Tongue (tissue), 2 donors: ENCODE data around the gene TGM1. TPM values are rescaled to one million over a fixed set of nuclear protein-coding genes. Genes with fewer than 3 reads are reported as not detected.
"Not testable (repeated sequence)": the region's sequence is repeated elsewhere in the genome, so short reads cannot be mapped to it uniquely, and the experiment has no call there.

Source experiments
- DNase-seq: peaks from one replicate; pipeline ENCODE4 v3.0.0-alpha.2; 2015
- total RNA-seq: library from RNA; depleted of rRNA; stranded (reverse); fragments of >200 nt; gene quantifications from one replicate; pipeline ENCODE4 v1.2.3, GENCODE V29; 2014

The TGM1 gene
- total RNA-seq, 1 donor from 2014 or later, result 29.0 TPM

DNA sequence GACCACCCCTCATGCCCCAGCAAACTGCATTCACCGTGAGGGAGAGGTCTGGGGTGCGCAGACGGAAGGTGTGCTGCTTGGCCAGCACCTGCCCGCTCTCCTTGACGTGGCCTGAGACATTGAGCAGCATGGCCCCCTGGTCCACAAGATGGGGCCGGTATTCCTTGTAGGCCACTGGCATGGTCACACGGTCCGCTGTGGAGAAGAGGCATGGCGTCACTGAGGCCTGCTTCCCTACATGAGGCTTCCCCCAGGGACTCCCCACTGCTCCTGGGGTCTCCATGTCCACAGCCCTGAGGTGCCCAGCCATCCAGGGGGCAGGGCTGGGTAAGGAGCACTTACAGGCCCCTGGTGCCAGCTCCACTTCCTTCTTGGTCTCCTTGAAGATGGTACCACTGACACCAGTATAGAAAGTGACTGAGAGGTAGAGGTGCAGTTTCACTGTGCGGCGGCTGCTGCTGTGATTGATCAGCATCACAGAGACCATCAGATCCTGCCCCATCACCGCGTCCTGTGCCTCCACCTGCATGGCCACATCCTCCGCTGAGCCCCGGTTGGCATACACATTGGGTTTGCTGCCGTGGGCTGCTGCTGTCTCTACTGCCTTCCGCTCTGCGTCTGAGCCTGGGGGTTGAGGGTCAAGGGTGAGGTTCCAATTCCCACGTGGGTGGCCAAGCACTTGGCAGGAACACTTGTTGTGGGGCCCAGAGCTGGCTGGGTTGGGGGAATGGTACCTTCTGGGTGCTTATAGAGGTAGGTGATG, 8.2 kb downstream of the TGM1 start:
- DNase-seq, result no peak

DNA sequence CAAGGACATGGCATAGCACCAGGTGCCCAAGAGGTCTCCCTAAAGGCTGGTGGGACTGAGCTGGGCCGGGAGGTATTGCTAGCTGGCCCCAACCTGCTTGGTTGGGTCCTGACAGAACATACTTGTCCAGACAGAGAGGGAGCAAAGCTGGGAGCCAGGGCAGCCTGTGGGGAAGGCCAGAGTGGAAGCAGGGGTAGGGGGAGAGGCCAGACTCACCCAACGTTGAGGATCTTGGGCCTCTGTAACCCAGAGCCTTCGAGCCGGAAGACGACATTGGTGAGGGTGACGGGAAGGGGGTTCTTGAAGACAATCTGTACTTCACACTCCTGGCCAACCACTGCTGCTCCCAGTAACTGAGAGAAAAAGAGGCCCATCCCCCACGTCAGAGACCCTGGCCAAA, 9.0 kb downstream of the TGM1 start:
- DNase-seq, result no peak

DNA sequence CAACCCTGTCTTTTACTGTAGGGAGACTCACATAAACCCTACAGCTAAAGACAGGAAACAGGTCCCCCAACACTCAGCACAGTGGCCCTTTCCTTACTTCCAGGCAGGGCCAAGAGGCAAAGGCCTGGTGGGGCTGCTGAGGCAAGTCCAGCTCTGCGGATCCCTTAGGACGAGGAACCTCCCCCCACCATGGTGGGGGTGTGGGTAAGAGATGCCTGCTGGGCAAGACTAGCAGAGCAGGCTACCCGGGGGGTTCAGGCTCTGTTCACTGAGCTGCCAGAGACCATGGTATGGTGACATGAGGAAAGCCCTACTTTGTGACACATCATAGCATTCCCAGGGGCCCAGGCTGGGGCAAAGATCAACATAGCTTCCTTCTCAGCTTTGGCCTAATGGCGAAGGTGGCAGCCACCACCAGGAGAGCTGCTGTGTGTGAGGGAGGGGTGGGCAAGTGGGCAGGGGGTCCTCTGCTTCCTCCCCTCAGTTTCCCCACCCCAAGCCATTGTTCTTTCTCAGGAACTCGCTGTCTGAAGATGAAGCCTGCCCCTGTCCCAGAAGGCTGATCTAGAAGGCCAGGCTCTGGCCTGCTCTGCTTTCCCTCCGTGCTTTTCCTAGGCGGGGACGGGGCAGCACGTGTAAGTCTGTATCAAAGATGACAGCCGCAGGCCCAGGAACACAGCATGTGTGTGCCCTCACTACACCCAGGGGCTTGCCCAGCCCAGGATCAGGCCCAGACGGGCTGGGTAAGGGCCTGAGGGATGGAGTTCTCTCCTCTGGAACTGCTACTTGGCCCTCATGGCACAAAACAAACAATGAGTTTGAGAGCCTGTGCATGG, 10.5 kb downstream of the TGM1 start:
- DNase-seq, result no peak

DNA sequence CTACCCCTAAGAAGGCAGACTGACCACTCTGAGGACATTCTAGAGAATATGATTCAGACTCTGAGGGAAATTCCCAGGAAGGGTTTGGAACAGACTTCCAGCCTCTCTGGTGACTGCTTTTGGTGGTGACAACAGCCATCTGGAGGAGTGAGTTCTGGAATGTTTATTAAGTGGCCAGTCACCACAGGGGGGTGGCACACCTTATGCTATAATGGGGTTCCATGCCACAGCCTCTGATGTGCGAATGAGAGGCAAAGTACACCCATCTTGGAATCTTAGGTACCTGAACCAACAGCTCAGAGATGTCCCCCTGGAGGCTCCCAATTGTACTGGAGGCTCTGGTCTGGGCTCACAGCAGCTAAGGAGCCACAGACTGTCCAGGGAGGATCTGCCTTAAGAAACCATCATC, 11.1 kb downstream of the TGM1 start:
- DNase-seq, result no peak

DNA sequence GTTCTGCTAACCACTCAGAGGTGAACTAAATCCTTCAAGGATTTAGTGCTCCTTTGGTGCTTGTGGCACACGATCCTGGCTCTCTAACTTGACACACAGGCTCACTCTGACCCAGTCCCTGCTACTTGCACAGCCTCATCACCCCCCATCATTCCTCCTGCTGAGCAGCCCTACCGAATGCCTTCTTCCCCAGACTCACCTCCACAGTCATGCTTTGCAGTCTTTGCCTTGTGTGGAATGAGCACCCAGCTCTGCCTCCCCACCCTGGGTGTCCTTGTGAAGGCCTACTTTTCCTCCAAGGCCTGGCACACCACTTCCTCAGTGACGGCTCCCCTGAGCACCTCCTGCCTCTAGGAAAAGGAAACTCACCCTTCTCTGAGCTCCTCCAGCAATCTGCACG, 12.6 kb downstream of the TGM1 start:
- no peak for DNase-seq

DNA sequence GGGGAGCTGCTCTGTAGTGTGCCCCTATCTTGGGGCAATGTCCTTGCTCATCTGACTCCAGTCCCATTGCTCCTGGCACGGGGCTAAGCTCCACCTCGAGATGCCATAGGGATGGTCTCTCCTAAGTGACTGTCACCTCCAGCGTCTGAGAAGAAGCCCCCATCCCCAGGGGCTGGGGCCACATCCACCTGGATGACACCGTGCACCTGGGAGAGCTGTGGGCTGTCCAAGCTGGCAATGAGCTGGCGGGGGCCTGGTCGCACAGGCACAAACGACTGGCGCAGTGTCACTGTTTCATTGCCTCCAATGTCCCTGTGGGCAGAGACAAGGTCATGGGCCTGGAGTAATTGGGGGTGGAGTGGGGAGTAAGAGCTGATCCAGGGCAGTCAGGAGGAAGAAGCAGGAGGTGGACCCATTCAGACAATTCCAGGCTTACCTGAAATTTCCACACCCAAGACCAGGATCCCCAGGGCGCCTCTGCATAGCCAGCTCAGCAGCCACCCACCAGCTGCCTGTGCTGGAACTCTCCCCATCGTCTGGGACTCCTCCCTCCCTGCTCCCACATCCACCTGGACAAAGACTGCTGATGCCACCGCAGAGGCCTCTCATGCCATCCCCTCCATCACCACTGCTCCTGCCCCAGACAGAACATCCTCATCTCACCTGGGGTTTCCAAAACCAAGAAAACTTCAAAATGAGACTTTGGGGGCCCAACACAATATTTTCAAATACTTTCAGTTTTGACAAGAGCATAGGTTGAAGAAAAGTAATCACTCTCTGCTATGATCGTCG, 13.6 kb downstream of the TGM1 start:
- DNase-seq, result no peak

DNA sequence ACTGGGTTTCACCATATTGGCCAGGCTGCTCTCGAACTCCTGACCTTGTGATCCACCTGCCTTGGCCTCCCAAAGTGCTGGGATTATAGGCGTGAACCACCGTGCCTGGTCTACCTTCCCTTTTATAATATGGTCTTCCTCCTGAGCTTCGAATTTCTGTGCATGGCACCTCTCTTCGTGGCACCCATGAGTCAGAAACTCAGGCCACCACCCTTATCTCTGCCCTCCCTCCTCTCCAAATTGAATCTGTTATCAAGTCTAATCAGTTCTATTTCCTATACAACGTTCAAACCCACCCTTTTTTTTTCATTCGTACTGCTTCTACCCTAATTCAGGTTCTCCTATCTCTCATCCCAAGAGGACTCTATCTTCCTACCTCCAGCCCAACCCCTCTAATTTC, 15.6 kb downstream of the TGM1 start:
- no peak for DNase-seq

DNA sequence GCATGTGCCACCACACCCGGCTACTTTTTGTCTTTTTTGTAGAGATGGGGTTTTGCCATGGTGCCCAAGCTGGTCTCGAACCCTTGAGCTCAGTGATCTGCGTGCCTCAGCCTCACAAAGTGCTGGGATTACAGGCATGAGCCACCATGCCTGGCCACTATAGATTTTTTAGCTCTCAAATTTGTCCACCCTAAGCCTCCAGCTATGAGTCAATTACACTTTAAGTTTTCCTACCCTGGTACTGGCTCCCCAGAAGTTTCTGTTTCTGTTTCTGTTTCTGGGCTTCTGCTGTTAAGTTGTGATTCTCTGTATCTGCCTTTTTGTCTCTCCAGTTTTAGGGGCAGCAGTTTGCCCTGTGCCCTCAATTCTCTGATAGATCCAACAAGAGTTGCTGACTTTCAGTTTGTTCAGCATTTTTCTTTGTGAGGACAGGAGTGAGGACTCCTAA, 16.2 kb downstream of the TGM1 start:
- no peak for DNase-seq

DNA sequence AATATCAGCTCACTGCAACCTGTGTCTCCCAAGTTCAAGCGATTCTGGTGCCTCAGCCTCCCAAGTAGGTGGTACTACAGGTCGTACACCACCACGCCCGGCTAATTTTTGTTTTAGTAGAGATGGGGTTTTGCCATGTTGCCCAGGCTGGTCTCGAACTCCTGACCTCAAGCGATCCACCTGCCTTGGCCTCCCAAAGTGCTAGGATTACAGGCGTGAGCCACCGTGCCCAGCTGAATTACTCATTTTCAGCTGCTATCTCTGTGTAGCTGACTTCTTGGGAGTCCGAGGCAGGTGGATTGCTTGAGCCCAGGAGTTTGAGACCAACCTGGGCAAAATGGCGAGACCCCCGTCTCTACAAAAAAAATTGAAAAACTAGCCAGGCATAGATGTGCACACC, 17.6 kb downstream of the TGM1 start:
- not testable (repeated sequence) for DNase-seq

DNA sequence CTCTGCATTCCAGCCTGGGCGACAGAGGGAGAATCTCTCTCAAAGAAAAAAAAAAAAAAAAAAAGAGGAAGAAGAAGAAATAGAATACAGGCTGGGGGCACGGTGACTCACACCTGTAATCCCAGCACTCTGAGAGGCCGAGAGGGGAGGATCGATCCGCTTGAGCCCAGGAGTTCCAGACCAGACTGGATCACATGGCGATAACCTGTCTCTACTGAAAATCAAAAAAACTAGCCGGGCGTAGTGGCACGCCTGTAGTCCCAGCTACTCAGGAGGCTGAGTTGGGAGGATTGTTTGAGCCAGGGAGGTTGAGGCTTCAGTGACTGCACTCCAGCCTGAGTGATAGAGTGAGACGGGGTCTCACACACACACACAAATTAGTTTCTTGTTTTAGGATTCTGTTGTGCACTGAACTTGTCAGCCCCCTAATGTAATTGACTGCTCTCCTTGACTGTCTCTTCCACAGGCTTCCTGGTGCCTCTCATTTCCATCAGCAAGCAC, 19.6 kb downstream of the TGM1 start:
- DNase-seq, result no peak

DNA sequence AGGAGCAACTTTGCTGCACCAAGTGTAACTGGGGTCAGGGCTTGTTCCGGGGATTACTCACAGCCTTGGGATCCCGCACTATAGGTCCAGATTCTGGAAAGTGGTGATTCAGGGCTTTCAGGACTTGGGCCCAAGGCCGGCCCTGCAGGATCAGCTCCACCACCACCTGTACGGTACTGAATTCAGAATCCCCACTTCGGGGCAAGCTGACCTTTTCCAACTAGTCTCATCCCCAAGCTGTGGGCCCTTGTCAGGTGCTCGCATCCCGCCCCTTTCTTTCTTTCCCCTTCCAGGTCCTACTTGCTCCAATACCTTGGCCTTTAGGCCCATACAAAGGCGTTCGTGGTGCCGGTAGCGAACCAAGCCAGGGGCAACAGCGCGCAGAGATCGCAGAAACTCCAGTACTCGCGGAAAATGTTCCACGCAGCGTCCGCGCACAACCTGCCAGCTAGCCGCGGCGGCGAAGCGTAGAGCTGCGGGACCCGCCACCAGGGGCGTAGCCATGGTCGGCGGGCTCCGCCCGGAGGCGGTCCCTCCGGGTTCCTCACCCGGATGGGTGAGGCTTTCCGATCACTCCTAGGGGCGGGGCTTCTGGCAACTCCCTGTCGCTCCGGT, 21.0 kb downstream of the TGM1 start:
- DNase-seq, result peak; percentile 97

DNA sequence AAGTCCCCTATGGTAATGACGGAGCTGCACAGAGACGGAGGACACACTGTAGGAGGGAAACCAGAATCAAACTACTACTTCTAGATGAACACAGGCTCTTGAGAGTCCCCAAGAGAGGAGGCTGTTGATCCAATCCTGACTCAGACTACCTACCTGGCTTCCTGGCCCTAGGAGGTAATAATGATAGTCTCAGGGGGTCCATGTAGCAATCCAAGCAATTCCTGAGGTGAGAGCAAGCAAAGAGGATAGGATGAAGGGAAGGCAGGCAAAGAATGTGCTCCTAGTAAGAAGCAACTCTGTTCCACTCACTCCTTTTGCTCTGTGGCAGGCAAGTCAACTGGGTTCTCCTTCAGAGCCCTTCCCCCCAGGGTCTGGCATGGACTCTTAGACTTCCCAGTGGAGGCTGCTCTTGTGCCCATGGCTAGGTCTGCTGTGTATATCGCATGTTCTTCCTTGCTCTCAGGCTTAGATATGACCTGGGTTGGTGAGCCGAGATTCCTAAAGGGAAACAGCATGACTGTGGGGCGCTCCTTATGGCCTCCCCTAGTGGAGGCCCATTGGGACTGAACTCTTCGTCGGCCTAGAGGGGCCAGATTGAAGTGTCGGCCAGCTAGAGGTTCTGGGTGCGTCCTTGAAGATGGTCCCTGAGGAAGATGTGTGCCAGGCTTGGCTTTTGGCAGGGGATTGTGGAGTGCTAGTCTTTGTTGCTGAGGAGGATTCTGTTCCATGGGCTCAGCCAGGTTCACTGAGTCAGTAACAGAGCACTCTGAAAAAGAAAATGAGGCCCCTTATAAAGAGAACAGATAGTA, 22.7 kb downstream of the TGM1 start:
- DNase-seq, result no peak

DNA sequence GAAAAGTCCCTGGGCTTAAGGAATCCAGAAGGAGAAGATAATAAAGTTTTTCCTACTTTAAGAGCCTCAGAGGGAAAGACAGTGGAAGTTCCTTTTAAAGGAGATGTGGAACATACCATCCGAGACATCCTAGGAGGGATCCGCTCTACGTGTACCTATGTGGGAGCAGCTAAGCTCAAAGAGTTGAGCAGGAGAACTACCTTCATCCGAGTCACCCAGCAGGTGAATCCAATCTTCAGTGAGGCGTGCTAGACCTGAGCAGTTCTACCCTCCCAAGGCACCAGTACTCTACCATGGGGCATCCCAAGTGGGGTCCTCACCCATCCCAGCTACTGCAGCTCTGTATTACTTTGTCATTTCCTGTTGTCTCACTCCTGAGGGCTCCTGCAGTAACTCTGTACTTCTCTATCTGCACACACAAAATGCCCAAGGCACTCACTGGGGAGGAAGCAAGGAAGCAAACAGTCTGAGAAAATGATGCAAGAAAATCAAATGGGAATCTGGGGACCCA, 24.4 kb downstream of the TGM1 start:
- no peak for DNase-seq

DNA sequence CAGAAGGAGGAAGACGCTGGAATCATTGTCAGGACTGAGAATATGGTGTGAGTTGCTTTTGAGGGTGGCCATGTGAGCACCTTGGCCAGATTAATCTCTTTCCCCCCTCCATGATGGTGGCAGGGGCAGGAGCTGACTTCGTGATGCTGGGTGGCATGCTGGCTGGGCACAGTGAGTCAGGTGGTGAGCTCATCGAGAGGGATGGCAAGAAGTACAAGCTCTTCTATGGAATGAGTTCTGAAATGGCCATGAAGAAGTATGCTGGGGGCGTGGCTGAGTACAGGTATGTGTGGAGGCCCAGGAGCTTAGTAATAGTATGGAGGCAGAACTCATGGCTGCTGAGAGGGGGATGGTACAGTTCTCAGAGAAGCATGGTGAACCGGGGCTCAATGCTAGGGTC, 24.9 kb downstream of the TGM1 start:
- no peak for DNase-seq

DNA sequence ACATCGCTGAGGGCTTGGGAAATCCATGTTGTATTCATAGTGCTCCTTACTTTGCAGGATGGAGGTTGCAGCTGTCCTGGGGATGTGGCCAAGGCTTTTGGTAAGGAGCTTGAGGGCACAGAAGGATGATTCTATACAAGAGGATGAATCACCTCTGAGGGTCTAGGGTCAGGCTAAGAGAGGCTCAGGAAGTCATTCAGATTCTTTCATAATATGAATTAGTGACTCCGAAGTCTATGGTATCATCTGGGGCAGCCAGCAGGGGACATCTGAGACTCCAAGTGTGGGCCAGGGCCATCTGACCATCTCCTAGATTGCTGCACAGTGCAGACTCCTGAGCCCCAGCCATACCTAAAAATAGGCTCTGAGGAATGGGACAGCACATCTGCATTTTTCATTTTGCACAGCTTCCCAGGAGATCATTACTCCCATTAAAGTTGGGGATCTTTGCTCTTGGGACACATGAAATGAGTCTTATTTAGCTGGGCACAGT, 25.5 kb downstream of the TGM1 start:
- DNase-seq, result no peak

DNA sequence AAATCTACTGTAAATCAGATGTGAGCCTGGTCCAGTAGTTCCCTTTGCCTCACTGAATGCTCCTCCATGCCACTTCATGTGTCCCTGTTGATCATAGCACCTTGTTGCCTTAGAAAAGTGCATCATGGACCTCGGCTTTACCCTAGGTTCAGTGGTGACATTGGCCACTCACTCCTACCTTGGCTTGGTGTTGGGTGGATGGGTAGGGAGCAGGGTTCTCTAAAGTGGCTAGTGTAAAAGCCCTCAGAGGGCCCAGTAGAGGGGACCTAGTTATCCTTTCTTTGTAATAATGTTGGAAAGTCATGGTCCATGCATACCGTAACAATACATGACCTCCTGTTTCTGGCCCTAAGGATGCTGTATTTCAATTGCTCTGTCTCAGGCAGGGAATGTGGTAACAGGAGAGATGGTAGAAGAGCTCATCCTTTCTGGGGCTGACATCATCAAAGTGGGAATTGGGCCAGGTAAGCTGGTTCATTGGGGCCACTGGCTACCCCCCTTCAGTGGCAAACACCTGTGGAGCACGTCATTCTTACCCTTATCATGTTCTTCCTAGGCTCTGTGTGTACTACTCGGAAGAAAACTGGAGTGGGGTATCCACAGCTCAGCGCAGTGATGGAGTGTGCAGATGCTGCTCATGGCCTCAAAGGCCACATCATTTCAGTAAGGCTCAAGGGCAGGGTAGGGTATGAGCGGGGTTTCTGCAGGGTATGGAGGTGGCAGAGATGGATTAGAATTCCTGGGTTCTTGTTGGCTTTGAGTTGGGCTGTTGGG, 26.1 kb downstream of the TGM1 start:
- DNase-seq, result no peak

DNA sequence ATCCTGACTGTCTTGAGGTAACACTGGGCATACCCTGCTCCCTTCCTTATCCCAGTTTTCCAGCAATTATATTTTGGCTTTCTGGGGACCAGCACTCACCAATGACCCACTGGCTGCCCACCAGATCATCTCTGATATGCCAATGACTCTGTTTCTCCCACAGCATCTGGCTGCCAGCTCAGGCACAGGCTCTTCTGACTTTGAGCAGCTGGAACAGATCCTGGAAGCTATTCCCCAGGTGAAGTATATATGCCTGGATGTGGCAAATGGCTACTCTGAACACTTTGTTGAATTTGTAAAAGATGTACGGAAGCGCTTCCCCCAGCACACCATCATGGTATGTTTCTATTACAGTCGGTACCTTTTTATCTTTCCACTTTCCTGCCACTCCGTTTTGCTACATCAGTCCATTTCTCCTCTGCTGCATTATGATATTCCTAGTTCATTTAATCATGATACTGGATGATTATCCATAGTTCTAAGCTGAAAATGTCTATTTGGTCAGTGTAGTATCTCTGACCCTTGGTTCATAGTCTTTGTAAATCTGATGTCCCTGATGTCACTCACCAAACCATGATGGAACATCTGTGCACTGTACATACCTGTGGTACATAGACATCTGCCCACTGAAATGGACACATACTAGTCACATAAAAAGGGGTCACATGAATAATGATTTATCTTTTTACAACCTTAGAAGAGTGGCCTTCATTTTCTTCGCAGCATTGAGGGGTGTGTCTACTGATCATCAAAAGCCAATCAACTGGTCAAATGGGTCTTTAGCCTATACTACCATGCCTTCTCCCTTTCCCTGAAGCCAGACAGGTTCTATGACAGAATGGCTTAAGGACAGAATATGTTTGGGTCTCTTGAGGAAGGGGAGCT, 26.9 kb downstream of the TGM1 start:
- DNase-seq, result no peak

DNA sequence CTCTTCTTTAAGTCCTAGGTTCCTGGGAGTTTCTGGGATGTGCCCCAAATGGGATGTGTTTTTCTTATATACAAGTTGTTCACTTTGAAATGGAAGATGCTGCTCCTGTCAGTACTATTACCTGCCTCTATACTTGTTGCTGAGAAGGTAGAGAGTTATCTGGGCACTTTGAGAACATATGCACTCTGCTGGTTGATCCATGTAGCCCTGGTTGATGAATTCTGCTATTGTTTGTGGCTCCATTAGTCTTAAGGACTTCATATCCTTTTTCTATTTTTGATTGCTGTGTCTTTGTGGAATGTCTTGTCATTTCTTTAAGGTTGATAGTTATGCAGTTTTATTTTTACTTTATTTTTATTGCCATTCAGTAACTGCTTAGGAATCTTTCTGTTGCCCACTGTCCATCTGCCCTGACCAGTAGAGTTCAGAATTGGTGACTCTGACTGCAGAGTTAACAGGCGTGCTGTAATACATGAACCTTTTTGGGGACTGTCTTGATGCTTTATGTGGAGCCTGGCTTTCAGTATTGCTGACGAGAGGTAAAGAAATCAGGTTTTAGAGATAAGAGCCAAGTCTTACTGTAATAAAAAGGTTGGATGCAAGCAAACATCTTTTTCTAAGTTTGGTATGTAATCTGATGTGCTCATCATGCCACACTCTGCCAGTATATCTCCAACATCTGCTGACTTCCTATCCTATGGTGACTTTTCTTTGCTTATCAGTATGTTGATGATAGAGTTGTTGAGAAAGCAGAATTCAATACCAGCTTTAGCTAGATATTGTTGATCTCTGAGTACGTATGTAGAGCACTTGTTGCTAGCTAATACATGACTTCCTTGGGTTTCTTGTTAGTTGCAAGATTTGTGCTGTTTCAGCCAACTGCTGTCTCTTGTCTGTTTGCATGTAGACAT, 28.6 kb downstream of the TGM1 start:
- no peak for DNase-seq
